G401.6 (cell line): ENCODE results near the gene CD36.
A peak's percentile ranks its signal among the peaks of the same experiment; 100 is the strongest.
"Not testable (repeated sequence)": the region's sequence is repeated elsewhere in the genome, so short reads cannot be mapped to it uniquely, and the experiment has no call there.

Experiments
- FAIRE-seq: peaks from 2 replicates; lab custom pipeline; 2012; peaks lifted over from hg19 to GRCh38; lab: Jason Lieb, UNC

The CD36 gene

GRCh38 chr7:80654887-80655340, 16.5 kb downstream of the CD36 start:
- no peak for FAIRE-seq

GRCh38 chr7:80656029-80656428, 17.6 kb downstream of the CD36 start:
- no peak for FAIRE-seq

- peak; percentile 97 for FAIRE-seq
These were observed 20.9 kb downstream of the CD36 start for GRCh38 chr7:80659120-80660055.

GRCh38 chr7:80660939-80661338, 22.5 kb downstream of the CD36 start:
- FAIRE-seq: no peak

- no peak for FAIRE-seq
These were observed 23.3 kb downstream of the CD36 start for GRCh38 chr7:80661729-80662128.

GRCh38 chr7:80662252-80662651, 23.8 kb downstream of the CD36 start:
- FAIRE-seq: no peak

- no peak for FAIRE-seq
These were observed 27.1 kb downstream of the CD36 start for GRCh38 chr7:80665526-80665925.

GRCh38 chr7:80666376-80666775, 27.9 kb downstream of the CD36 start:
- no peak for FAIRE-seq

- FAIRE-seq: not testable (repeated sequence)
These were observed 30.9 kb downstream of the CD36 start for GRCh38 chr7:80669367-80669766.

- FAIRE-seq: peak; percentile 36
These were observed 33.3 kb downstream of the CD36 start for GRCh38 chr7:80671744-80672143.

- no peak for FAIRE-seq
These were observed 36.6 kb downstream of the CD36 start for GRCh38 chr7:80675090-80675489.

- FAIRE-seq: no peak
These were observed 38.0 kb downstream of the CD36 start for GRCh38 chr7:80676404-80676803.

- FAIRE-seq: peak; percentile 73
These were observed 39.2 kb downstream of the CD36 start for GRCh38 chr7:80677629-80678028.

GRCh38 chr7:80678707-80679106, 40.3 kb downstream of the CD36 start:
- FAIRE-seq: no peak

- FAIRE-seq: no peak
These were observed 41.8 kb downstream of the CD36 start for GRCh38 chr7:80679921-80680907.

GRCh38 chr7:80681272-80681885, 42.9 kb downstream of the CD36 start:
- FAIRE-seq: peak; percentile 77

GRCh38 chr7:80682744-80683143, 44.3 kb downstream of the CD36 start:
- no peak for FAIRE-seq

- no peak for FAIRE-seq
These were observed 48.1 kb downstream of the CD36 start for GRCh38 chr7:80686576-80686975.

GRCh38 chr7:80699045-80699638, 60.7 kb downstream of the CD36 start:
- FAIRE-seq: peak; percentile 99

- FAIRE-seq: no peak
These were observed 61.3 kb downstream of the CD36 start for GRCh38 chr7:80699721-80700256.

- no peak for FAIRE-seq
These were observed 64.8 kb downstream of the CD36 start for GRCh38 chr7:80703272-80703671.
